HG03439 (cell line): Measurements from ENCODE around the gene MITF.

Experiments
- ATAC-seq: cut with Tn5 transposase; IDR thresholded peaks from one replicate; pipeline ENCODE4 v1.9.1; 2021; ENCODE audit warnings: mild to moderate bottlenecking, moderate library complexity; ENCODE audit not compliant: unreplicated experiment

Gene MITF

DNA sequence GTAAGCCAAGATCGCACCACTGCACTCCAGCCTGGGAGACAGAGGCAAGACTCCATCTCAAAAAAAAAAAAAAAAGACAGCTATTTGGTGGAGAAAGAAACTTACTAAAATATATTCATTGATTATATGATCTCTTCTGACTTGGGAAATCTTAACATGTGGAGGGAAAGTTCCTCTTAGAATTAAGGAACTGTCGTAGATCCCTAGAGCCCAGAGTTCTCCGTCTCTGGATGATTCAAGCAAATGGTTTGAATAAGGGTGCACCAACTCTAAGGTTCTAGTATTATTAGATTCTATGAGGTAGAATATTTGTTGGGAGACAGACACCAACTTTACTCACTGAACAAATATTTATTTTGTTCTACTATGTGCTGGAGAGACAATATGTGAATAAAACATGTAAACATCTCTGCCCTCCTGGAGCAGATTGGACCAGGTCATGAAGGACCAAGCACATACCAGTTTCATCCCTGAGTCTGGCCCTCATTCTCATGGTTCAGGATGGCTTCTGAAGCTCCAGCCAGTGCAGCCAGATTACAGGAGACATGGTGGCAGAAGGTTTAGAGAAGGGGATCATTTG lies 129.7 kb downstream of the MITF start:
- ATAC-seq: no peak

DNA sequence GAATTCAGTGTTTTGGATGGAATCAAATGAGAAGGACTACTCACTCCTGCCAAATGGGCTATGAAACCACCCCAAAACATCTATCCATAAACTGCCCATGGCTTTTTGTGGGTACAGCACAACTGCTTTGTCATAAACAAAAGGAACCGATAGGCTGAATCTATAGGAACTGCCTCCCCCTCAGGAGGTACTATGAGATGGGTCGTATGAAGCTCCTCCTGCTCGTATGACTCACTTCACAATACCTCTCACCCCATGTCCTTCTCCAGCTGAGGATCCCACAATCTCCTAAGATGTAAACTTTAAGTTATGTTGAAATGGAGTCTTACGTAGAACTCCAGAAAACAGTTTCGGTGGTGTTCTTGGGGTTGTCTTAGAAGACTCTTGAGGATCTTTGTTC lies 130.4 kb downstream of the MITF start:
- no peak for ATAC-seq

DNA sequence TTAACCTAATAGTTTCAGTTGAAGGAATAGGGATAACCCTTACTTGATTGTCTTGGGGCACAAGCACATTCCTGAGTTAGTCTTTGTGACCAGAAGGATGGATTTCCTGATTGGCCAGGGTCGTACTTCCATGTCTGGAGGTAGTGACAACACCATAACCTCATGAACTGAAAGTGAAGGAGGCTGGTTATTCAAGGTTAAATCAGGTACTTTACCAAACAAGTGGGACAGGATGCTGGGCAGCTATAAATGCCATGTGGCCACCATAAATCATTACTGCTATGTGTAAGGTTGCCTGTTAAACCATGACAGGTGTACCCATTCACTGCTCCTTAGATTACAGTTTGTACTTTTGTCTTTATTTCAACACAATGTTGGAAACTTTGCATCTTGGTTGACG lies 132.0 kb downstream of the MITF start:
- no peak for ATAC-seq

DNA sequence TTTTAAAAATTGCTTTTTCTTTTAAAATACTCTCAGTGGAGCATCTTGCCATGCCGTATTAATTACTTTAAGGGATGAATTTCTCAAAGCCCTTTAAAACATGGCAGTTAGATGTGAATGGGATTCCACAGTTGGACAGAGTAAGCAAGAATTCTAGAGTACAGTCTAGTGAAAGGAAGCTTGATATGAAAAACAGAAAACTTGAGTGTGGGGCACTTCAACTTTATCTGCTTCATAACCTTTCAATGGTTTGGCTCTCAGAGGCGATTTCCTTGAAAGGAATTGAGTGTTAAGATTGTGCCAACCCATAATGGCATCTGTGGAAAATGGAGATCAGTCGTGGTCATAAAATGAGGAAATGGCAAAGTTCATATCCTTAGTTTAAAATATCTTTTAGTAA lies 132.6 kb downstream of the MITF start:
- no peak for ATAC-seq

DNA sequence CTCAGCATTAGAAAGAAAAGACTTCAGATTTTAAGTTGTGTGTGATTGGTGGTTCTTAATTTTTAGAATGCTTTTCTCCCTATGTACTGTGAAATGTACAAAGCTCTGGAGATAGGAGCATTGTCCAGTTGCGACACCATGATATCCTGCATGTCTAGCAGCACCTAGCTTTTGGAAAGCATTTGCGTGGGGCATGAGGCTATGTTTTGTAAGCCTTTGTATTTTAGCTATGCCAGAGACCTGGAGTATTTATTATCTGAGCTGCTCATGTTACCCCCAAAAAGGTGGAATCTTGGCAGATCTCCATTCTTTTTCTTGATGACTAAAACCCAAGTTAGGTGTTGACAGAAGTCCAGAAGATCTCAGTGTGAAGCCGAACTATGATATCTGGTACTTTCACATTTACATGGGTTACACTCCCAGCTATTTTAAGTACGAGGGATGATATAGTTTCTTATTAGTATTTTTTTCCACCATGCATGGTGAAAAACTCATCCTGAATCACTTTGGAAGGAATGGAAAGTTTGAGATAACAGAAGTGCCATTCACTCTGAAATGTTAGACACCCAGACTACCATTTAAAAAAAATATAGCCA lies 133.6 kb downstream of the MITF start:
- no peak for ATAC-seq

DNA sequence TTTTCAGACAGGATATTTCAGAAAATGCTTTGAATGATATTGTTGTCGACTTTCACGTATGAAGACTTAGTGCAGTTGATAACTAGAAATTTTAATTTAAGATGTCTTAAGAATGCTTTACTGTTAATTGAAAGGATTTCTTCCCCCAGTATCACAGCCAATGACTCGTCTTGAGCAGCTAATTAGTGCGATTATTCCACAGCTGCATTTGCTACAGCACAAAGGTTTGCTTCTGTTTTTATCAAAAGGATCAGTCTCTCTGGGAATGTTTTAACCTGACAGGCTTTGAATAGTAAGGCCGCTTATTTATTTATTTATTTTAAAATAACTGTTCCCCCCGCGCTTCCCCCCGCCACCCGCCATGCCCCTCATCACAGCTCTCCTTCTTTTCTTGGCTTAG lies 136.8 kb downstream of the MITF start:
- ATAC-seq: no peak

DNA sequence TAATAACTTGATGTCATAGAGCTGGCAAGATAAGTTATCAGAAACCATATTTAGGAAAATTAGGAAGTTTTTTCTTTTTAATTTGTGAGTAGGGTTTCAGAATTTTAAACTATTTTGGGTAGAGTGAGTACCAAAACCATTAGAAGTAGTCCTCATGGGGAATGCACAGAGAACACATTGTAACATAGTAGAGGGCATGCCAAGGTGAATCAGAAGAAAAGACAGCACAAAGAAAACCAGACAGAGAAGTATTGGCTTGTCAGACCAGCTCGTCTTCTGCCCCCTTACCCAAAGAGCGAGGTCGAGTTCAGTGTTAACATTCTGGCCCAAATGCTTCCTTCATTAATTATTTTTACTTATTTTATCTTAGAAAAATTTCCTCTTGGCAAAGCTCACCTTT lies 139.0 kb downstream of the MITF start:
- ATAC-seq: no peak

DNA sequence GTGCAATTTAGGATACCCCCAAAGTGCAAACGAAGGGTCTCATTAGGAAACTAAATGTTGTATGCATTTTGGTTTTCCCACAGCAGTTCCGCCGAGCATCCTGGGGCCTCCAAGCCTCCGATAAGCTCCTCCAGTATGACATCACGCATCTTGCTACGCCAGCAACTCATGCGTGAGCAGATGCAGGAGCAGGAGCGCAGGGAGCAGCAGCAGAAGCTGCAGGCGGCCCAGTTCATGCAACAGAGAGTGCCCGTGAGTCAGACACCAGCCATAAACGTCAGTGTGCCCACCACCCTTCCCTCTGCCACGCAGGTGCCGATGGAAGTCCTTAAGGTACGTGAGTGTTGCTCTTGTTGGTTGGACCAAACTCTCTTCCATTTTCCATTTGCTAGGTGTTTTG lies 139.8 kb downstream of the MITF start:
- ATAC-seq: no peak

DNA sequence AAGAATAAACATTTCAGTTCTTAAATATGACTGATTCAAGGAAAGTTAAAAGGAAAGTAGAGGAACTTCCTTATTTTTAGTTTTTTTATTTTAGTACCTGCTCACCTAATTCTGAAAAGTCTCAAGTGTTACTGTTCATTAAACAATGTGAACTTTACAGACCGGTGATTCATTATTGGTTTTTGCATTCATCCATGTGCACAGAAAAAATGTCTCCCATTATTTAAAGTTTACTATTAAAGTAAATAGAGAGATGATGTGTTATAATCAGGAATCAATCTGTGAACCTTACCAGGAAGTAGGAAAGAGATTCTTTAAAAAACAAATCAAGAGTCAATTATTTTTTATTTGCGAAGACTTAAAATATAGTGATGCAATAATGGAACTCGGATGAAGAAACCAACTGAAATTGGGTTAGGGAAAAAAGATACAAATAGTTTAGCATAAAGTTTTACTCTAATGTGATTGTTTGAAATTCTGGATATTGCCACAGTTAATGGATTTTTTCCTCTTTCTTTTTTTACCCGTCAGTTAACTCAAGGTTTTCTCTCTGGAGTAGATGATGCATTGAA lies 140.9 kb downstream of the MITF start:
- no peak for ATAC-seq

DNA sequence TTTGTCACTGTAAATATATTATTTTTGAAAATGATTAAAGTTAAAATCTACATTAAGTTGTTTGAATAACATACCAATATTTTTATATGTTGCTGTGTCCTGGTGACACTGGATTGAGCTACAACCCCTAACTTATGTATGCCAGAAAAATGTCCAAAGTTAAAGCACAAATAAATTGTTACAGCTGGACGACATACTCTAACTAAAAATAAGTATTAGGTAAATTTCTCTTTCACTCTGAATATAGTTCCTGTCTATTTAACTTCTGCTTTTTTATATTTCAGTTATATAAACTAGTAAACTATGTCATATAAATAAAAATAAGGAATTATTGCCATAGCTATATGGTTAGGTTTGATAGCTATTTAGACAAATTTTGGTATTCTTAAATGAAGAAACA lies 141.8 kb downstream of the MITF start:
- no peak for ATAC-seq

DNA sequence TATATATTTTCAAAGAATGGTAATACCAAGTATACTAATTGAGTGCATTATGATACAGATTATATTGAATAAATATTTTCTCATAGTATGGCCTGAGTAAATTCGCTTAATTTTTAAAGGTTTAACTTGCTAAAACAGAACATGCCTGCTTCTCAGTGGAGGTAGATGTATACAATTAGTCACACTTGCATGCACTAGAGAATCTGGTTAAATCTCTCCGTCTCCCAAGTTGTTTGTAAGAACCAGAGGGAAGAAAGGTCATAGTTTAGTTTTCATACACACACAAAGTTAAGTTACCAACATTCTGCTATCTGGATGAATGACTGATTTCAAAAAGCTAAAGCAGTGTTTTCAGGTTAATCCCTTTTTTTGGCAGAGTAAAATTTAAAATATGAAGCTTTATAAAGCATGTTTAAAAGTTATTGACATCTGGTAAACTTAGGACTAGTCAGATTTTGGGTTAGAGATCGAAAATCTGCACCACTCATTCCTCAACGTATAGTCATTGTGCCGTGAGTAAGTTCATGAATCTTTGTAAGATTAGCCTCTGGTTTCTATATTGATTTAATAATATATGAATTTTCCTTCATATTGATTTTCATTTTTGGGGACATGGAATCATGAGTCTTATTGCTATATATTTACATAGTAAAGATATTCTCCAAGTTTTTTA lies 142.6 kb downstream of the MITF start:
- no peak for ATAC-seq

DNA sequence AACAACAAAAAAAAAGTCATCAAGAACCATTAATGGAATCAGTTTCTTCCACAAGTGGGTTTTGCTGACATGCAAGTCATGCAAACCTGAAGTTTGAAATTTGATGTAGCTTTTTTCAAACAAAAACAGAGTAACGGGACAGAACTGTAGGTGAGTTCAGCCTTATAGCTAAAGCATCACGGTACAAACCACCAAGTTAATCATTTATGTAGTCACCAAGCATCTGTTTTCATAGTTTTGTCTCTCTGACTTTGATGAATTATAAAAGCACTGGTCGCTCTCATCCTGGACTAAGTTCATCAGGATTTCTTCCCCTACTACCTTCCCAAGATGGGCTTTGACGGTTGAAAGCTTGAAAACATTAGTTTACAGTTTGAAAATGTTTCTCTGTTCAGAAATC lies 143.3 kb downstream of the MITF start:
- no peak for ATAC-seq

DNA sequence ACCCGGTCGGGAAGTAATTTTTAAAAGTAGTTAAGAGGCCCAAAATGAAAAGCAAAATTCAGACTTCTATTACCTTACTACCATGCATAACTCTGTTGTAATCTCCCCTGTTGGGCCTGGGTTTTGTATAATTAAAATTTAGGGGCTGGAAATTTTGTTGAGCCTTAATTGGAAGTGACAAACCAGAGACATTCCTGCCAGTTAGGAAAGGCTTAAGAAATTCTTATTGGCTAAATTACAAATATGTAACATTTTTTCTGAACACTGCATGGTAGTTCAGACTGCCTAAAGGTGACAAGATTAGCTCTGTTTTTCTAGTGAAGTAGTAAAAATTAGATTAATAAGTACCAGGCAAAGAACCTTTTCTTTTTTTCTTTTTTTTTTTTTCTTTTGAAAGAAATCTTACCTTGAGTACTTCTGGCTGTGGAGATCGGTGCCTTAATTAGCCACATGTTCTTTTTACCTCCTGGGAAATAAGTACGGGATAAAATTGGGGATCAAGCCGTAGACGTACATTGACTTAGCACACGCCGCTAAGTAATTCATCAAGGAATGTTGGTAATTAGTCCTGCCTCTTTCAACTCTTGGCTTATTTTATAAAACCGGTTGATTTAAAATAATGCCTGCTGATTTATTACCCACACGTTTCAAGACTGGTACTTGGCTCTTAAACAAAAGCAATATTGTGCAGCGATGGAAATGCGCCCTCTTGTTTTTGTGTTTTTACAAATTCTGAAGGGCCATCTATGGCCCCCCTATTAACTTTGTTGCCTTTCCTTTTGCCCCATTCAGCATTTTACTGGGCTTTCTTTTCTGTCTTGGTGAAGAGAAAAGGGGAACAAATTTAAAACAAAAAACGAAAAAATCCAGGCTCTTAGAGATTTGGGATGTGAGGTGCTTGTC lies 149.0 kb downstream of the MITF start:
- no peak for ATAC-seq

DNA sequence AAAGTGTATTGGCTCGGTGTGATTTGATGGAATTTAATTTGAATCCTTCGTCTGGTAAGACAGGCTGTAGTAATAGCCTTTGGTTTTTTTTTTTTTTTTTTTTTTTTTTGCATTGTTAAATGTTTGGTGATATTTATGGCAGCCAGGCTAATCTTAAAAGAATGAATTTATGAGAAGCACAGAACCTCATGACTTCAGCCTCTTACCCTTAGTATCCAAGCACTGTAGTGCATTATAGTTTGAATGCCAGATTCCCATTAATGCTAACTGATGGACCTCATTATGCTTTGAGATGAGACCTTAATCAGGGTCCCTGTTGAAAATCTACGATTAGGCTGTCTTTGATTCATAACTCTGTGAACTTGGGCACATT lies 149.7 kb downstream of the MITF start:
- ATAC-seq: no peak

DNA sequence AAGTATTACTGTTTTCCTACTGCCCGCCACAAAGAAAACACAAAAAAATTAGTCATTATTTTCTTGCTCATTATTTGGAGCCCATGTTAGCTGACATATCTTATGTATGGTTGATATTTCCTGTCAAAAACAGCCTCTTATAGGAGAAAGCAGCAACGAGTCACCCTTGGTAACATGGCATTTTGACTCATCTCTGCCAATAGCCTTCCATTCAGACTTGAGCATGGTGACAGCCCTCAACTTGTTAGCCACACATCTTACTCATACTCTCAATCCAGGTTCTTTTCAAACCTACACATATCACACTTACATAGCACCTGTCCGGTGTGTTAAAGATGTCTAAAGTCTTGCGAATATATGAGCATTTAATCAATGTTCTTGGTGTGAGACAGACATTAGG lies 150.8 kb downstream of the MITF start:
- ATAC-seq: no peak

DNA sequence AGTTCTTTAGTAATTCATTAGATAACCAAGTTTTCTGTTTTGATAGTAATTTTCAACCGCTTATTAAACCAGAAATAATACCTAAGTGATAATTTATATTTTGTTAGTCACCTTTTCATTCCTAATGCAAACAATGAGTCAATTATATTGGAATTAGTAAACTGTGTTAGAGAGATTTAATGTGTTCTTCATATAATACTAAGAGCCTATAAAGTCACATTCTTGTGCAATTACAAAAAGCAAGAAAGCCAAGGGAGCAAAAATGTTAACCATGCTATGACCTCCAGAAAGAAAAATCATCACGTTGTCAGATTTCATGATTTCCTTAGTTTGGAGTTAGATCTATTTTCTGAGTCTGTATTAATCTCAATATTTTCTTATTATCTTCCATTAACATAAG lies 151.4 kb downstream of the MITF start:
- no peak for ATAC-seq

DNA sequence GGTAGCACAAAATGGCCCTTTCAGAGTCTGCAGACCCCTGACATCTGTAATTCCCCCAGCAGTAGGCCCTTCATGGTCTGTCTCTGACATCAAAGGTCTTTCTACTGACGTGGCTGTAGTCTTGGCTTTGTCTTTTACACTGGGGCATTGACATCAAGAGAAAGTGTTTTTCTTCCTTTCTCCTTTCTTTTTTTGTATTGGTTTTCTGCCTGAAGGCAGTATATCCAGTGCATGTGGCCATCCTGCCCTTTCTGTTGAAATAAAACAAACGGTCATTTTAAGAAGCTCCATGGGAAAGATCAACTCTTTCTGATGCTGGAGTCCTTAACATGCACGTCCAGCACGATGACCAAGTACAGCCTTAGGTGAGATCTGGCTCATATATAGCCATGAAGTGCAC lies 153.4 kb downstream of the MITF start:
- no peak for ATAC-seq

DNA sequence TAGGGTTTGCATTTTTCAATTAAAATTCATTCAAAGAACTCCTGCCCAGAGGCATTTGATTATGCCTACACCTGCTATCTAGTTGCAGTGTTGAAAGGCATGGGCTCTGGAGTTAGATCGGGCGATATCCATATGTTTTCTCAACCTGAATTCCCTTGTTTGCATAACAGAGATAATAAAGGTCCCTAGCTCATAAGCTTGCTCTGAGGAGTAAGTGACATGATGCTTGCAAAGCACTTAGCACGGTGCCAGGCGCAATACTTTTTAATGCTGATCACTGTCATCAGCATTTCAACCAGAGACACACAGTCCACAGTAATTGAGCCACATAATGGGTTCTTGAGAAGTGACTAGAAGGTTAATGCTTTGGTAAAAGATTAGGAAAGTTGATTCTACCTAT lies 154.0 kb downstream of the MITF start:
- no peak for ATAC-seq

DNA sequence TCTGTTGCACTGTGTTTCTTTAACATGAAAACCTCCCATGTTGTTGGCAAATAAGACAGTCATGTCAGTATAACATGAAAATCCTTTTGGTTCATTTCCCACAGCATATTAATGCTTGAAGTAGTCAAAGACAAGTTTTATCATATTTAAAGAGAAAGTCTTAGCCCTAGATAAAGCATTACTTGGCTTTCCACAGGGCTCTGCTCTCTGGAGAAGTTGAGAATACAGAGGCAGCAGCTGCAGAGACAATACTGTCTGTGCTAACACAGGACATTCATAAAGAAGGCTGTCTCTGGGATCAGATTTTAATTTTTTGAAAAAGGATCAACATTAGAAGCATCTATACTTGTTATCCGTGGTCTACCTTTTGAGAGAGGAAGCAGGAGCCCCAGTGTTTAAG lies 156.8 kb downstream of the MITF start:
- ATAC-seq: no peak

DNA sequence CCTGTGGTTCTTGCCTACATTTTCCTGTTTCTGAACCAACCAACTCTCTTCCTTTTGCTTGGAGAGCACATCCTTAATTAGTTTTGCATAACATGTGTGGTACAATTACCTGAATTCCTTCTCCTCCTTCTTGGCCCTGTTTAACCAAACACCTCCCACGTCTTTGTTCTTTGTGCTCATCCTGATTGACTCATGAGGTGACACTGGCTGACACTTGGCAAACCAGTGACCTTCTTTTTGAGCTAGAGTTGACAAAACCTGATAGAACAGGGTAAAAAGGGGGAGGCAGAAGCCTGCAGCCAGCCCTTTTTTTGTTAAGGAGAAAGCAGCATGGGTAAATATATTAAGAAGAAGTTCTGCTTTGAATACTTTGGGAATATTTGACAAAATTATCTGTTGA lies 161.1 kb downstream of the MITF start:
- ATAC-seq: no peak

DNA sequence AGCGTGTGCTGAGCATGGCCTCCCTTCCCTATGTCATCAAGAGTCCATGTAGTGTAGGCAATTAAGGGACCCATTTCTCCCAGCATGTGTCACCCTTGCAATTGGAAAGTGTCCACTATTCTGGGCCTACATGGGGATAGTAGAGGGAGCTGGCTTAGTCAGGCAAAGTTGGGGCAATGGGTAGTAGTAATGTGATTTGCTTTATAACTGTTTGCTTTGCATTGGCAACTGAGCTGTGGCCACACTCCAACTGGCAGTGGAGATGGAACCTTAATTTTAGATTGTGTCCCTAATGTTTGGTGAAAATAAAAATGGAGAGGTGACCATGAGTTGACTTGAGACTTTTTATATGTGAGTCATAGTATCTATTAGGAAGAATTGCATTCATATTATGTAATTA lies 162.5 kb downstream of the MITF start:
- no peak for ATAC-seq

DNA sequence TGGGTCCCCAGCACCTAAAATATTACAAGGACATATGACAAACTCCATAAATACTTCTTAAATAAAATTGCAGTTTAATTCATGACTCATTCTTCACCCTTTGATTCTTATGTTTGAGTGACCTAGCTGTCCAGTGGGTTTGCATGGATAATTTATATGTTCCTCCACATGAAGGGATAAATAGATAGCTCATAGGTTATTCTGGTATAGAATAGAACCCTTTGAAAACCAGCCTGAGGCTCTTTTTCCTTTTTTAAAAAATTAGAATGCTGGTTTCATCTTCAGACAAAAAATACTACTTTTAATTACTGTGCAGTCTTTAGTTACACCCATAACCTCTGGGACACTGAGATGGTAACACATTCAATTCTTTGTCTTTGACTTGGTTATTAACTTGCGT lies 163.1 kb downstream of the MITF start:
- no peak for ATAC-seq
